Suprapubic skin (tissue), 3 donors: Measurements from ENCODE around the gene PRSS36.

Experiments used
- CTCF ChIP-seq, 2 donors: fragments of 200-600 bp in 1 of 2; fragments of 450-650 bp in 1 of 2; sonication (generic) in 1 of 2; IDR thresholded peaks; one replicate each; pipeline ENCODE4 v1.5.1; 2016 to 2019; ENCODE audit warnings: antibody characterized with exemption in 2 of 2, mild to moderate bottlenecking in 1 of 2, moderate library complexity in 1 of 2
- POLR2A ChIP-seq, 2 donors: fragments of 450-650 bp; IDR thresholded peaks; one replicate each; pipeline ENCODE4 v1.6.1; 2017; ENCODE audit warnings: antibody characterized with exemption in 2 of 2, mild to moderate bottlenecking in 2 of 2, moderate library complexity in 2 of 2

GRCh38 chr16:31190061-31190460 lies 40.2 kb upstream of the PRSS36 start:
- no peak for TF ChIP-seq CTCF (IDR thresholded peaks at IDR 0.05)
- TF ChIP-seq POLR2A (IDR thresholded peaks at IDR 0.05), result no peak
